ENCODE data around the gene SERP2.

SERP2 gene

GRCh38 chr13:44388427-44389059 is 14.9 kb downstream of the SERP2 start:
- CTCF ChIA-PET: no interaction called here
- DNase-seq (ENCODE audit: low spot score): no peak
- no peak for TF ChIP-seq CTCF (conservative IDR thresholded peaks at IDR 0.05; ENCODE audit: low read depth)
- H3K27ac ChIP-seq: no peak overlapping the region
- POLR2A ChIA-PET (ENCODE audit: low non-redundant PET): no interaction called here

- TF ChIP-seq CTCF (conservative IDR thresholded peaks at IDR 0.05; ENCODE audit: low read depth): no peak
- H3K27ac ChIP-seq: no peak overlapping the region
- DNase-seq (ENCODE audit: low spot score): no peak
- CTCF ChIA-PET: no interaction called here
- POLR2A ChIA-PET (ENCODE audit: low non-redundant PET): no interaction called here
These were observed 15.5 kb downstream of the SERP2 start for GRCh38 chr13:44389060-44389666.

GRCh38 chr13:44389876-44390275 is 16.3 kb downstream of the SERP2 start:
- TF ChIP-seq CTCF (conservative IDR thresholded peaks at IDR 0.05; ENCODE audit: low read depth): no peak
- no peak for DNase-seq (ENCODE audit: low spot score)
- POLR2A ChIA-PET (ENCODE audit: low non-redundant PET): no interaction called here
- no peak overlapping the region for H3K27ac ChIP-seq
- CTCF ChIA-PET: no interaction called here

GRCh38 chr13:44393391-44393790 is 19.8 kb downstream of the SERP2 start:
- no peak for TF ChIP-seq CTCF (conservative IDR thresholded peaks at IDR 0.05; ENCODE audit: low read depth)
- CTCF ChIA-PET: no interaction called here
- POLR2A ChIA-PET (ENCODE audit: low non-redundant PET): no interaction called here
- H3K27ac ChIP-seq: no peak overlapping the region
- DNase-seq (ENCODE audit: low spot score): no peak

- H3K27ac ChIP-seq: no peak overlapping the region
- no peak for DNase-seq (ENCODE audit: low spot score)
- ChIA-PET CTCF (no interaction called here), POLR2A (ENCODE audit: low non-redundant PET) (no interaction called here)
- no peak for TF ChIP-seq CTCF (conservative IDR thresholded peaks at IDR 0.05; ENCODE audit: low read depth)
These were observed 21.0 kb downstream of the SERP2 start for GRCh38 chr13:44394658-44395057.

GRCh38 chr13:44395976-44396694 is 22.5 kb downstream of the SERP2 start:
- ChIA-PET POLR2A (ENCODE audit: low non-redundant PET) (no interaction called here), CTCF (interaction anchor here (0.7 kb wide), 1 partner anchor 1861 kb away, joined by 3 read pairs; no protein-coding TSS in a partner anchor)
- DNase-seq (ENCODE audit: low spot score): no peak
- no peak for TF ChIP-seq CTCF (conservative IDR thresholded peaks at IDR 0.05; ENCODE audit: low read depth)
- H3K27ac ChIP-seq: no peak overlapping the region
